HCT116 (cell line): ENCODE results near the gene PLS3. TPM values are rescaled to one million over a fixed set of nuclear protein-coding genes. Genes with fewer than 3 reads are reported as not detected.

Source experiments
- ATAC-seq: fragments of 200-7000 bp; cut with Tn5 transposase; 2 replicates; pipeline ENCODE4 v1.9.1; 2020; ENCODE audit warnings: mild to moderate bottlenecking, moderate library complexity
- BruUV-seq: library from RNA; stranded (reverse); fragments of 400-500 nt; replicated peaks from 2 replicates; lab custom pipeline; 2021; lab: Mats Ljungman, UMichigan
- CTCF ChIA-PET: fragments of 300-600 bp; sonication (Branson Sonifier 250); formaldehyde crosslinking; loops from one replicate; lab custom pipeline; 2021; ENCODE audit warnings: antibody characterized with exemption; lab: Charles Lee
- POLR2A ChIA-PET: fragments of 300-600, 350-600 bp; sonication (Branson Sonifier 250); formaldehyde crosslinking; loops from one replicate; lab custom pipeline; 2021; ENCODE audit warnings: antibody characterized with exemption; lab: Charles Lee
- RAD21 ChIA-PET, 2 experiments: fragments of 300-600 bp; sonication (Branson Sonifier 250); formaldehyde crosslinking; loops; one replicate each; lab custom pipeline; 2023; ENCODE audit warnings: low total read pairs in 2 of 2; ENCODE audit not compliant: uncharacterized antibody in 2 of 2, unreplicated experiment in 2 of 2, low non-redundant PET in 1 of 2; lab: Charles Lee
- DNase-seq: peaks from one replicate; pipeline ENCODE4 v3.0.0-alpha.2; 2010; ENCODE audit warnings: low read depth, low spot score
- H2AFZ ChIP-seq: fragments of 200-600 bp; shearing (Covaris generic), sonication (generic); 2 replicates; pipeline ENCODE4 v1.6.1; 2017; ENCODE audit warnings: low read depth, mixed run types, mixed read lengths, antibody characterized with exemption, low read length; ENCODE audit not compliant: poor library complexity, severe bottlenecking
- H3K27ac ChIP-seq: 2 replicates; pipeline ENCODE4 v1.5.1; 2012; ENCODE audit warnings: low read depth, low read length
- H3K27me3 ChIP-seq: fragments of 200-600 bp; sonication (generic); 2 replicates; pipeline ENCODE4 v1.6.1; 2016; ENCODE audit warnings: mixed run types, low read length, mixed read lengths; ENCODE audit not compliant: insufficient read depth
- H3K36me3 ChIP-seq, 2 experiments: fragments of 200-500 bp in 1 of 2; fragments of 200-600 bp in 1 of 2; sonication (Bioruptor generic) in 1 of 2; sonication (generic) in 1 of 2; 2 replicates each; pipeline versions ENCODE4 v1.5.1 to v1.6.1; 2014 to 2016; ENCODE audit warnings: low read length in 2 of 2, inconsistent platforms in 1 of 2, mixed read lengths in 1 of 2, mixed run types in 1 of 2; ENCODE audit not compliant: insufficient read depth in 2 of 2, control insufficient read depth in 1 of 2
- H3K4me1 ChIP-seq, 2 experiments: fragments of 200-600 bp in 1 of 2; sonication (generic) in 1 of 2; 2 replicates each; pipeline versions ENCODE4 v1.5.1 to v1.6.1; 2012 to 2017; ENCODE audit warnings: low read length in 2 of 2, inconsistent platforms in 1 of 2, mild to moderate bottlenecking in 1 of 2, mixed read lengths in 1 of 2, mixed run types in 1 of 2, moderate library complexity in 1 of 2; ENCODE audit not compliant: insufficient read depth in 2 of 2, control insufficient read depth in 1 of 2
- H3K4me2 ChIP-seq: fragments of 200-600 bp; sonication (generic); 2 replicates; pipeline ENCODE4 v1.6.1; 2017; ENCODE audit warnings: mixed run types, low read length, mixed read lengths
- H3K4me3 ChIP-seq, 2 experiments: fragments of 200-600 bp in 1 of 2; sonication (generic) in 1 of 2; replicated peaks in 1 of 2; 2 replicates each; pipeline ENCODE4 v1.5.1; 2011 to 2016; ENCODE audit warnings: low read length in 2 of 2, control low read depth in 1 of 2, low read depth in 1 of 2, mild to moderate bottlenecking in 1 of 2, mixed read lengths in 1 of 2, mixed run types in 1 of 2
- H3K79me2 ChIP-seq: fragments of 200-600 bp; sonication (generic); 2 replicates; pipeline ENCODE4 v1.6.1; 2017; ENCODE audit warnings: mild to moderate bottlenecking, mixed run types, low read length, moderate library complexity, mixed read lengths; ENCODE audit not compliant: insufficient read depth
- H3K9ac ChIP-seq: fragments of 200-600 bp; sonication (generic); 2 replicates; pipeline ENCODE4 v1.6.1; 2016; ENCODE audit warnings: low read length, mixed read lengths
- H3K9me2 ChIP-seq: fragments of 200-600 bp; sonication (generic), shearing (Covaris generic); 2 replicates; pipeline ENCODE4 v1.6.1; 2017; ENCODE audit warnings: mixed run types, mild to moderate bottlenecking, moderate library complexity; ENCODE audit not compliant: insufficient read depth
- H3K9me3 ChIP-seq, 2 experiments: fragments of 200-500 bp in 1 of 2; fragments of 200-600 bp in 1 of 2; sonication (Bioruptor generic) in 1 of 2; sonication (generic) in 1 of 2; 2 replicates each; pipeline ENCODE4 v1.6.1; 2014 to 2017; ENCODE audit warnings: low read length in 2 of 2, mixed read lengths in 2 of 2, inconsistent platforms in 1 of 2, low read depth in 1 of 2, mild to moderate bottlenecking in 1 of 2, mixed run types in 1 of 2, moderate library complexity in 1 of 2; ENCODE audit not compliant: control insufficient read depth in 1 of 2, insufficient read depth in 1 of 2
- H4K20me1 ChIP-seq: fragments of 200-600 bp; sonication (generic), shearing (Covaris generic); 2 replicates; pipeline ENCODE4 v1.6.1; 2017; ENCODE audit warnings: mixed run types, mild to moderate bottlenecking, moderate library complexity; ENCODE audit not compliant: insufficient read depth
- ATF3 ChIP-seq: IDR thresholded peaks from 2 replicates; pipeline ENCODE4 v1.6.1; 2012
- CBX3 ChIP-seq: IDR thresholded peaks from 2 replicates; pipeline ENCODE4 v1.6.1; 2012; ENCODE audit warnings: low read depth
- FOSL1 ChIP-seq: IDR thresholded peaks from 2 replicates; pipeline ENCODE4 v1.6.1; 2012; ENCODE audit warnings: low read depth
- MAX ChIP-seq: IDR thresholded peaks from 2 replicates; pipeline ENCODE4 v1.6.1; 2012
- POLR2A ChIP-seq: IDR thresholded peaks from 2 replicates; pipeline ENCODE4 v1.7.0; 2011; ENCODE audit warnings: borderline replicate concordance; ENCODE audit not compliant: insufficient read depth, insufficient read length; ENCODE audit errors: extremely low read depth
- SP1 ChIP-seq: IDR thresholded peaks from 2 replicates; pipeline ENCODE4 v1.6.1; 2012; ENCODE audit warnings: low read depth
- TCF7L2 ChIP-seq: IDR thresholded peaks from 2 replicates; pipeline ENCODE4 v1.7.0; 2011; ENCODE audit warnings: borderline replicate concordance, inconsistent platforms; ENCODE audit not compliant: insufficient read depth, insufficient read length; ENCODE audit errors: extremely low read depth
- ZBTB33 ChIP-seq: IDR thresholded peaks from 2 replicates; pipeline ENCODE4 v1.6.1; 2011; ENCODE audit warnings: mild to moderate bottlenecking, low read length, moderate library complexity; ENCODE audit not compliant: insufficient replicate concordance; ENCODE audit errors: extremely low read depth
- intact Hi-C: fragments of 100-400 bp; cut with micrococcal nuclease; formaldehyde crosslinking; loops from 2 replicates; pipeline ENCODE4 v1.10.0; 2022
- total RNA-seq: library from RNA; stranded (reverse); gene quantifications from one replicate; pipeline ENCODE4 v1.2.1, GENCODE V29; 2021; ENCODE audit not compliant: unreplicated experiment

Gene PLS3
- total RNA-seq, 1 experiment from 2014 or later: 50.8 TPM

- H2AFZ ChIP-seq: no peak overlapping the region
- no peaks in the 10 kb centered on the region for H3K36me3 ChIP-seq
- H3K27ac ChIP-seq: peak overlapping the region; percentile 85
- RAD21 ChIA-PET: no interaction called here
- H3K9me3 ChIP-seq: no peaks in the 10 kb centered on the region
- no peak for TF ChIP-seq SP1
- no peak for TF ChIP-seq CBX3
- TF ChIP-seq ZBTB33: no peak
- TF ChIP-seq ATF3: no peak
- no peak for TF ChIP-seq FOSL1
- TF ChIP-seq TCF7L2: no peak
- no peak for TF ChIP-seq MAX
- TF ChIP-seq POLR2A: no peak
- H4K20me1 ChIP-seq: no peaks in the 10 kb centered on the region
- H3K4me2 ChIP-seq: peak overlapping the region; percentile 79
- DNase-seq (no peak), ATAC-seq (peak; percentile 23)
- POLR2A ChIA-PET: interaction anchor here (0.6 kb wide), 1 partner anchor 208 kb away, joined by 3 read pairs; no protein-coding TSS in a partner anchor
- CTCF ChIA-PET: interaction anchor here (1.4 kb wide), 1 partner anchor 230 kb away, joined by 4 read pairs; no protein-coding TSS in a partner anchor
- H3K27me3 ChIP-seq: no peaks in the 10 kb centered on the region
- peaks cover 52% of the 10 kb centered on the region for H3K79me2 ChIP-seq
- peak overlapping the region; percentile 83 for H3K9ac ChIP-seq
- peaks cover 13 to 25% of the 10 kb centered on the region in 2 experiments for H3K4me1 ChIP-seq
- intact Hi-C loops: no loop called here
- peak overlapping the region; percentile 53 to 70 for H3K4me3 ChIP-seq
- TSS peak; percentile 58 for BruUV-seq
- H3K9me2 ChIP-seq: no peaks in the 10 kb centered on the region
These were observed 868 bp downstream of the PLS3 start for GRCh38 chrX:115561605-115562479.
